GM21717 (cell line): ENCODE measurements around the gene PRDM16.

Source experiments
- ATAC-seq: cut with Tn5 transposase; IDR thresholded peaks from one replicate; pipeline ENCODE4 v1.9.1; 2021; ENCODE audit warnings: mild to moderate bottlenecking, moderate library complexity; ENCODE audit not compliant: unreplicated experiment

The PRDM16 gene

GRCh38 chr1:3312898-3313575 is 244.0 kb downstream of the PRDM16 start:
- no peak for ATAC-seq

- ATAC-seq: no peak
Measured at GRCh38 chr1:3313576-3313950, 244.6 kb downstream of the PRDM16 start.

GRCh38 chr1:3314491-3315381 is 245.7 kb downstream of the PRDM16 start:
- no peak for ATAC-seq

- ATAC-seq: no peak
Measured at GRCh38 chr1:3315399-3316339, 246.7 kb downstream of the PRDM16 start.

- no peak for ATAC-seq
Measured at GRCh38 chr1:3316340-3316943, 247.4 kb downstream of the PRDM16 start.

GRCh38 chr1:3317456-3317855 is 248.5 kb downstream of the PRDM16 start:
- ATAC-seq: no peak

GRCh38 chr1:3318329-3318728 is 249.3 kb downstream of the PRDM16 start:
- ATAC-seq: no peak

GRCh38 chr1:3319874-3320245 is 250.9 kb downstream of the PRDM16 start:
- no peak for ATAC-seq

- ATAC-seq: no peak
Measured at GRCh38 chr1:3320246-3321152, 251.5 kb downstream of the PRDM16 start.

- ATAC-seq: no peak
Measured at GRCh38 chr1:3321559-3322449, 252.8 kb downstream of the PRDM16 start.

- ATAC-seq: no peak
Measured at GRCh38 chr1:3322450-3323020, 253.5 kb downstream of the PRDM16 start.

GRCh38 chr1:3323021-3323795 is 254.2 kb downstream of the PRDM16 start:
- no peak for ATAC-seq

GRCh38 chr1:3323796-3324703 is 255.0 kb downstream of the PRDM16 start:
- no peak for ATAC-seq

- no peak for ATAC-seq
Measured at GRCh38 chr1:3324704-3325535, 255.9 kb downstream of the PRDM16 start.

GRCh38 chr1:3326516-3327388 is 257.7 kb downstream of the PRDM16 start:
- no peak for ATAC-seq
